ENCODE measurements around the gene AFAP1L2.

Gene AFAP1L2

GRCh38 chr10:114272696-114273095, 131.6 kb downstream of the AFAP1L2 start:
- H3K4me1 ChIP-seq (ENCODE audit: insufficient read depth, low read length) = no peaks in the 10 kb centered on the region
- H3K4me3 ChIP-seq (ENCODE audit: low read depth in 1 of 2, low read length in 2 of 2) = no peak overlapping the region
- H3K79me2 ChIP-seq (ENCODE audit: insufficient read depth, low read length) = no peaks in the 10 kb centered on the region
- peaks cover 3% of the 10 kb centered on the region for H3K27me3 ChIP-seq (ENCODE audit: insufficient read depth, low read length, poor library complexity)
- ATAC-seq (ENCODE audit: insufficient read depth, low read depth) = no peak
- no peak overlapping the region for H3K27ac ChIP-seq (ENCODE audit: low read length)
- no peak overlapping the region for H3K4me2 ChIP-seq (ENCODE audit: insufficient read depth, low read length)
- no peak overlapping the region for H3K9ac ChIP-seq (ENCODE audit: low read depth, low read length)
- no peaks in the 10 kb centered on the region for H3K36me3 ChIP-seq (ENCODE audit: insufficient read depth, low read length)
- no peak overlapping the region for H2AFZ ChIP-seq (ENCODE audit: low read depth, low read length)
- H4K20me1 ChIP-seq (ENCODE audit: insufficient read depth, low read length) = no peaks in the 10 kb centered on the region
- no peaks in the 10 kb centered on the region for H3K9me3 ChIP-seq (ENCODE audit: insufficient read depth, low read length, severe bottlenecking)
- no peak for DNase-seq
- TF ChIP-seq EZH2 (IDR thresholded peaks at IDR 0.05; ENCODE audit: borderline replicate concordance, low read depth, low read length, severe bottlenecking) = no peak
- no peak for TF ChIP-seq CTCF (IDR thresholded peaks at IDR 0.05; ENCODE audit: borderline replicate concordance, extremely low read depth, low read length, poor library complexity, severe bottlenecking)

GRCh38 chr10:114271779-114272167, 132.5 kb downstream of the AFAP1L2 start:
- Histone ChIP-seq H3K9ac (ENCODE audit: low read depth, low read length) (no peak overlapping the region), H3K36me3 (ENCODE audit: insufficient read depth, low read length) (no peaks in the 10 kb centered on the region), H2AFZ (ENCODE audit: low read depth, low read length) (no peak overlapping the region), H3K27me3 (ENCODE audit: insufficient read depth, low read length, poor library complexity) (peaks cover 3% of the 10 kb centered on the region), H3K4me1 (ENCODE audit: insufficient read depth, low read length) (no peaks in the 10 kb centered on the region), H3K4me2 (ENCODE audit: insufficient read depth, low read length) (no peak overlapping the region), H3K9me3 (ENCODE audit: insufficient read depth, low read length, severe bottlenecking) (no peaks in the 10 kb centered on the region), H3K27ac (ENCODE audit: low read length) (no peak overlapping the region), H4K20me1 (ENCODE audit: insufficient read depth, low read length) (no peaks in the 10 kb centered on the region), H3K4me3 (ENCODE audit: low read depth in 1 of 2, low read length in 2 of 2) (no peak overlapping the region), H3K79me2 (ENCODE audit: insufficient read depth, low read length) (no peaks in the 10 kb centered on the region)
- DNase-seq (no peak), ATAC-seq (ENCODE audit: insufficient read depth, low read depth) (no peak)
- no peak for TF ChIP-seq CTCF (IDR thresholded peaks at IDR 0.05; ENCODE audit: borderline replicate concordance, extremely low read depth, low read length, poor library complexity, severe bottlenecking)
- TF ChIP-seq EZH2 (IDR thresholded peaks at IDR 0.05; ENCODE audit: borderline replicate concordance, low read depth, low read length, severe bottlenecking) = no peak

GRCh38 chr10:114271075-114271778, 133.1 kb downstream of the AFAP1L2 start:
- no peak for TF ChIP-seq CTCF (IDR thresholded peaks at IDR 0.05; ENCODE audit: borderline replicate concordance, extremely low read depth, low read length, poor library complexity, severe bottlenecking)
- no peak for TF ChIP-seq EZH2 (IDR thresholded peaks at IDR 0.05; ENCODE audit: borderline replicate concordance, low read depth, low read length, severe bottlenecking)
- H3K4me3 ChIP-seq (ENCODE audit: low read depth in 1 of 2, low read length in 2 of 2) = no peak overlapping the region
- H3K36me3 ChIP-seq (ENCODE audit: insufficient read depth, low read length) = no peaks in the 10 kb centered on the region
- no peaks in the 10 kb centered on the region for H3K79me2 ChIP-seq (ENCODE audit: insufficient read depth, low read length)
- H3K27ac ChIP-seq (ENCODE audit: low read length) = no peak overlapping the region
- no peak overlapping the region for H2AFZ ChIP-seq (ENCODE audit: low read depth, low read length)
- ATAC-seq (ENCODE audit: insufficient read depth, low read depth) = no peak
- no peak overlapping the region for H3K4me2 ChIP-seq (ENCODE audit: insufficient read depth, low read length)
- no peaks in the 10 kb centered on the region for H3K9me3 ChIP-seq (ENCODE audit: insufficient read depth, low read length, severe bottlenecking)
- H3K27me3 ChIP-seq (ENCODE audit: insufficient read depth, low read length, poor library complexity) = peaks cover 3% of the 10 kb centered on the region
- H3K4me1 ChIP-seq (ENCODE audit: insufficient read depth, low read length) = no peaks in the 10 kb centered on the region
- H4K20me1 ChIP-seq (ENCODE audit: insufficient read depth, low read length) = no peaks in the 10 kb centered on the region
- H3K9ac ChIP-seq (ENCODE audit: low read depth, low read length) = no peak overlapping the region
- no peak for DNase-seq

All from DND-41 (cell line).